ENCODE measurements around the gene NEU1. TPM values are rescaled to one million over a fixed set of nuclear protein-coding genes. Genes with fewer than 3 reads are reported as not detected.
"Not testable (repeated sequence)": the region's sequence is repeated elsewhere in the genome, so short reads cannot be mapped to it uniquely, and the experiment has no call there.

The NEU1 gene
- total RNA-seq, 1 donor from 2014 or later: 31.9 TPM

GRCh38 chr6:31851485-31851832, 11.2 kb downstream of the NEU1 start:
- no peak overlapping the region for H3K4me3 Mint-ChIP-seq (ENCODE audit: unreplicated experiment)
- no peak overlapping the region for H3K27ac Mint-ChIP-seq (ENCODE audit: unreplicated experiment)
- no peaks in the 10 kb centered on the region for H3K4me1 Mint-ChIP-seq (ENCODE audit: unreplicated experiment)
- peaks cover 4% of the 10 kb centered on the region for H3K9me3 Mint-ChIP-seq (ENCODE audit: unreplicated experiment)
- no peak for DNase-seq (ENCODE audit: low spot score)
- TF ChIP-seq, protein P1, sequence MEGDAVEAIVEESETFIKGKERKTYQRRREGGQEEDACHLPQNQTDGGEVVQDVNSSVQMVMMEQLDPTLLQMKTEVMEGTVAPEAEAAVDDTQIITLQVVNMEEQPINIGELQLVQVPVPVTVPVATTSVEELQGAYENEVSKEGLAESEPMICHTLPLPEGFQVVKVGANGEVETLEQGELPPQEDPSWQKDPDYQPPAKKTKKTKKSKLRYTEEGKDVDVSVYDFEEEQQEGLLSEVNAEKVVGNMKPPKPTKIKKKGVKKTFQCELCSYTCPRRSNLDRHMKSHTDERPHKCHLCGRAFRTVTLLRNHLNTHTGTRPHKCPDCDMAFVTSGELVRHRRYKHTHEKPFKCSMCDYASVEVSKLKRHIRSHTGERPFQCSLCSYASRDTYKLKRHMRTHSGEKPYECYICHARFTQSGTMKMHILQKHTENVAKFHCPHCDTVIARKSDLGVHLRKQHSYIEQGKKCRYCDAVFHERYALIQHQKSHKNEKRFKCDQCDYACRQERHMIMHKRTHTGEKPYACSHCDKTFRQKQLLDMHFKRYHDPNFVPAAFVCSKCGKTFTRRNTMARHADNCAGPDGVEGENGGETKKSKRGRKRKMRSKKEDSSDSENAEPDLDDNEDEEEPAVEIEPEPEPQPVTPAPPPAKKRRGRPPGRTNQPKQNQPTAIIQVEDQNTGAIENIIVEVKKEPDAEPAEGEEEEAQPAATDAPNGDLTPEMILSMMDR (IDR thresholded peaks at IDR 0.05; ENCODE audit: unreplicated experiment): no peak
- peaks cover 9% of the 10 kb centered on the region for H3K36me3 Mint-ChIP-seq (ENCODE audit: low read depth, unreplicated experiment)
- peaks cover 4% of the 10 kb centered on the region for H3K27me3 Mint-ChIP-seq (ENCODE audit: unreplicated experiment)

- TF ChIP-seq, protein P1 (IDR thresholded peaks at IDR 0.05; ENCODE audit: unreplicated experiment): no peak
These were observed 11.7 kb downstream of the NEU1 start for GRCh38 chr6:31850765-31851484.

GRCh38 chr6:31847276-31847978, 15.2 kb downstream of the NEU1 start:
- H3K27me3 Mint-ChIP-seq (ENCODE audit: unreplicated experiment): peaks cover 4% of the 10 kb centered on the region
- no peak overlapping the region for H3K27ac Mint-ChIP-seq (ENCODE audit: unreplicated experiment)
- H3K36me3 Mint-ChIP-seq (ENCODE audit: low read depth, unreplicated experiment): peaks cover 4% of the 10 kb centered on the region
- no peak for DNase-seq (ENCODE audit: low spot score)
- no peaks in the 10 kb centered on the region for H3K9me3 Mint-ChIP-seq (ENCODE audit: unreplicated experiment)
- no peak overlapping the region for H3K4me3 Mint-ChIP-seq (ENCODE audit: unreplicated experiment)
- H3K4me1 Mint-ChIP-seq (ENCODE audit: unreplicated experiment): no peaks in the 10 kb centered on the region
- TF ChIP-seq, protein P1 (IDR thresholded peaks at IDR 0.05; ENCODE audit: unreplicated experiment): no peak

More at GRCh38 chr6:31850765-31851484, 11.7 kb downstream of the NEU1 start:
- peaks cover 4% of the 10 kb centered on the region for H3K9me3 Mint-ChIP-seq (ENCODE audit: unreplicated experiment)
- no peak for DNase-seq (ENCODE audit: low spot score)
- no peak overlapping the region for H3K27ac Mint-ChIP-seq (ENCODE audit: unreplicated experiment)
- no peak overlapping the region for H3K4me3 Mint-ChIP-seq (ENCODE audit: unreplicated experiment)
- no peaks in the 10 kb centered on the region for H3K4me1 Mint-ChIP-seq (ENCODE audit: unreplicated experiment)
- H3K27me3 Mint-ChIP-seq (ENCODE audit: unreplicated experiment): peaks cover 4% of the 10 kb centered on the region
- H3K36me3 Mint-ChIP-seq (ENCODE audit: low read depth, unreplicated experiment): peaks cover 9% of the 10 kb centered on the region

DNA sequence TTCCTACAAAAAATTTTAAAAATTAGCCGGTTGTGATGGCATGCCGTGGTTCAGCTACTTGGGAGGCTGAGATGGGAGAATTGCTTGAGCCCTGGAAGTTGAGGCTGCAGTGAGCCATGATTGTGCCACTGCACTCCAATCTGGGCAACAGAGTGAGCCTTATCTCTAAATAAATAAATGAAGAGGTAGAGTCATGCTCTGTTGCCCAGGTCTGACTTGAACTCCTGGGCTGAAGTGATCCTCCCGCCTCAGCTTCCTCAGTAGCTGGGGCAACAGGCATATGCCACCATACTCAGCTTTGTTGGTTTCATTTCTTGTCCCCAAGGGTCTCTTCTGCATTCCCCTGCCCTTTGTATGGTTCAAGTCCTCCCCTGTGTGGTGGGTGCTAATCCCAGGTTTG, 18.1 kb downstream of the NEU1 start:
- TF ChIP-seq, protein P1 (IDR thresholded peaks at IDR 0.05; ENCODE audit: unreplicated experiment): no peak
- Mint-ChIP-seq H3K4me3 (ENCODE audit: unreplicated experiment) (no peak overlapping the region), H3K27ac (ENCODE audit: unreplicated experiment) (no peak overlapping the region), H3K4me1 (ENCODE audit: unreplicated experiment) (no peaks in the 10 kb centered on the region), H3K36me3 (ENCODE audit: low read depth, unreplicated experiment) (peaks cover under 1% of the 10 kb centered on the region), H3K27me3 (ENCODE audit: unreplicated experiment) (no peaks in the 10 kb centered on the region), H3K9me3 (ENCODE audit: unreplicated experiment) (no peaks in the 10 kb centered on the region)
- no peak for DNase-seq (ENCODE audit: low spot score)

DNA sequence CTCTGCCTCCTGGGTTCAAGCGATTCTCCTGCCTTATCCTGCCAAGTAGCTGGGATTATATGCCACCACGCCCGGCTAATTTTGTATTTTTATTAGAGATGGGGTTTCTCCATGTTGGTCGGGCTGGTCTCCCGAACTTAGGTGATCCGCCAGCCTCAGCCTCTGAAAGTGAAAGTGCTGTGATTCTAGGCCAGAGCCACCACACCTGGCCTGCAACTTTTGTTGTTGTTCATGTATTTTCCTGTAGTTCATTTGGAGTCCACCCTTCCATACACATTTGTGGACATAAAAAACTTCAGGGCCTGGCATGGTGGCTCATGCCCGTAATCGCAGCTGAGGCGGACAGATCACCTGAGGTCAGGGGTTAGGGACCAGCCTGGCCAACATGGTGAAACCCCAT, 20.6 kb downstream of the NEU1 start:
- DNase-seq (ENCODE audit: low spot score): no peak
- Mint-ChIP-seq H3K27ac (ENCODE audit: unreplicated experiment) (no peak overlapping the region), H3K4me3 (ENCODE audit: unreplicated experiment) (no peak overlapping the region), H3K36me3 (ENCODE audit: low read depth, unreplicated experiment) (peaks cover 11% of the 10 kb centered on the region), H3K9me3 (ENCODE audit: unreplicated experiment) (no peaks in the 10 kb centered on the region), H3K4me1 (ENCODE audit: unreplicated experiment) (peaks cover 6% of the 10 kb centered on the region), H3K27me3 (ENCODE audit: unreplicated experiment) (no peaks in the 10 kb centered on the region)
- TF ChIP-seq, protein P1 (IDR thresholded peaks at IDR 0.05; ENCODE audit: unreplicated experiment): no peak

- H3K4me1 Mint-ChIP-seq (ENCODE audit: unreplicated experiment): peaks cover 18% of the 10 kb centered on the region
- DNase-seq (ENCODE audit: low spot score); H3K27me3 Mint-ChIP-seq (ENCODE audit: unreplicated experiment); H3K27ac Mint-ChIP-seq (ENCODE audit: unreplicated experiment); H3K9me3 Mint-ChIP-seq (ENCODE audit: unreplicated experiment); H3K4me3 Mint-ChIP-seq (ENCODE audit: unreplicated experiment): not testable (repeated sequence)
- H3K36me3 Mint-ChIP-seq (ENCODE audit: low read depth, unreplicated experiment): peaks cover 14% of the 10 kb centered on the region
These were observed 22.9 kb downstream of the NEU1 start for GRCh38 chr6:31839779-31840126.

All from endothelial cell (in vitro differentiated cells).